Ishikawa (cell line): ENCODE data around the gene MTAP.
A peak's percentile ranks its signal among the peaks of the same experiment; 100 is the strongest.

ENCODE experiments used
- CEBPB ChIP-seq: IDR thresholded peaks from 2 replicates; pipeline ENCODE4 v1.6.1; 2012
- CREB1 ChIP-seq: IDR thresholded peaks from 2 replicates; pipeline ENCODE4 v1.6.1; 2012; ENCODE audit warnings: low read depth
- EGR1 ChIP-seq: IDR thresholded peaks from 2 replicates; pipeline ENCODE4 v1.6.1; 2012
- EP300 ChIP-seq: IDR thresholded peaks from 2 replicates; pipeline ENCODE4 v1.6.1; 2012; ENCODE audit warnings: borderline replicate concordance
- FOXM1 ChIP-seq: IDR thresholded peaks from 2 replicates; pipeline ENCODE4 v1.6.1; 2012; ENCODE audit warnings: low read depth, borderline replicate concordance
- NFIC ChIP-seq: IDR thresholded peaks from 2 replicates; pipeline ENCODE4 v1.6.1; 2012
- RAD21 ChIP-seq: IDR thresholded peaks from 2 replicates; pipeline ENCODE4 v1.6.1; 2012; ENCODE audit warnings: low read depth
- TAF1 ChIP-seq: IDR thresholded peaks from 2 replicates; pipeline ENCODE4 v1.6.1; 2012; ENCODE audit warnings: low read depth, mild to moderate bottlenecking
- TCF12 ChIP-seq: IDR thresholded peaks from 2 replicates; pipeline ENCODE4 v1.6.1; 2012; ENCODE audit warnings: low read depth
- TEAD4 ChIP-seq: IDR thresholded peaks from 2 replicates; pipeline ENCODE4 v1.6.1; 2012
- YY1 ChIP-seq: IDR thresholded peaks from 2 replicates; pipeline ENCODE4 v1.6.1; 2012; ENCODE audit warnings: low read depth
- ZBTB7A ChIP-seq: IDR thresholded peaks from 2 replicates; pipeline ENCODE4 v1.6.1; 2012; ENCODE audit warnings: low read depth
- TF ChIP-seq, protein P1 (sequence below): IDR thresholded peaks from 2 replicates; pipeline ENCODE4 v1.6.1; 2012
- TF ChIP-seq, protein P2 (sequence below): IDR thresholded peaks from 2 replicates; pipeline ENCODE4 v1.6.1; 2012
- TF ChIP-seq, protein P3 (sequence below): IDR thresholded peaks from 2 replicates; pipeline ENCODE4 v1.6.1; 2012; ENCODE audit warnings: low read depth, mild to moderate bottlenecking

MTAP gene

DNA sequence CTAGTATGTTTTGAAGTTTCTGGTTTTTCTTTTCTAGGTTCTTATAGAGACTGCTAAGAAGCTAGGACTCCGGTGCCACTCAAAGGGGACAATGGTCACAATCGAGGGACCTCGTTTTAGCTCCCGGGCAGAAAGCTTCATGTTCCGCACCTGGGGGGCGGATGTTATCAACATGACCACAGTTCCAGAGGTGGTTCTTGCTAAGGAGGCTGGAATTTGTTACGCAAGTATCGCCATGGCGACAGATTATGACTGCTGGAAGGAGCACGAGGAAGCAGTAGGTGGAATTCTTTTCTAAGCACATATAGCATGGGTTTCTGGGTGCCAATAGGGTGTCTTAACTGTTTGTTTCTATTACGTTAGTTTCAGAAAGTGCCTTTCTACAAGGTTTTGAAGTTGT, 52.2 kb downstream of the MTAP start:
- TF ChIP-seq FOXM1 (no peak), CEBPB (peak; percentile 82)

DNA sequence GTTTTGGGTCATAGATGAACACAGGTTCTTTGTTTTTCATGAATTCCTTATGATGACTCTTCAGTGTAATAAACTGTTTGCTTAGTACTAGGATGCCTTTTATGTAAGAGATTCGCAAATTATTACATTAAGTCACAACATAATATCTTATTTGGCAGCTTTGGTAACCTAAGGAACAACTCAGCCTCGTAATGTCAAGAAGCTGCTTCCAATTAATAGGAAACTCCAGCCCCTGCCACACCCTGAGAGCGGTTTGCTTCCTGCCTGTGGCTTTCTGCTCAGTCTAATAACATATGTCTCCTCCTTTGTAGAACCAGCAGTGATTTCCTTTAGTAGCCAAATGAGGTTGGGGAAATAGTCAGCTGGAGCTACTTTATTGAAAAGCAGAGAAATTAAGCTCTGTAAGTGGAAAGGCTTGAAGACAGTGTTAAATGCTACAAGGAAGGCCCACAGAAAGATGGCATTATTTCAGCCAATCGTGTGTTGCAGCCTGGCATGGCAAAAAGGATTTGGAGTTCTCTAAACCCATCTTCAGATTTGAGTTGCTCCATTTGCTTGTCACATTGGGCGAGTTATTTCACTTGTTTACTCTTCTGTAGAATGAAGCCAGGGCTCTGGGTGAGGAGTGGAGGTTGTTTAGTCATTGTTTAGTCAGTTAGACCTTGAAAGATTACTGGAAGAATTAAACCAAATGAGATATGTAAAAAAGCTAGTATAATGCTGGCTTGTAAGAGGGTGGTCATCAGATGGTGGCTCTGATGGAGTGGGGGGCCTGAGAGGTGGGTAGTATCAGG, 54.1 kb downstream of the MTAP start:
- TF ChIP-seq TEAD4, result no peak
- no peak for TF ChIP-seq NFIC
- TF ChIP-seq ZBTB7A, result no peak
- TF ChIP-seq, protein P1, sequence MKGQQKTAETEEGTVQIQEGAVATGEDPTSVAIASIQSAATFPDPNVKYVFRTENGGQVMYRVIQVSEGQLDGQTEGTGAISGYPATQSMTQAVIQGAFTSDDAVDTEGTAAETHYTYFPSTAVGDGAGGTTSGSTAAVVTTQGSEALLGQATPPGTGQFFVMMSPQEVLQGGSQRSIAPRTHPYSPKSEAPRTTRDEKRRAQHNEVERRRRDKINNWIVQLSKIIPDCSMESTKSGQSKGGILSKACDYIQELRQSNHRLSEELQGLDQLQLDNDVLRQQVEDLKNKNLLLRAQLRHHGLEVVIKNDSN, result no peak
- no peak for TF ChIP-seq RAD21
- no peak for TF ChIP-seq EP300
- no peak for TF ChIP-seq TCF12
- no peak for TF ChIP-seq EGR1
- no peak for TF ChIP-seq CEBPB
- TF ChIP-seq TAF1, result no peak
- TF ChIP-seq YY1, result no peak
- no peak for TF ChIP-seq FOXM1
- TF ChIP-seq, protein P2, sequence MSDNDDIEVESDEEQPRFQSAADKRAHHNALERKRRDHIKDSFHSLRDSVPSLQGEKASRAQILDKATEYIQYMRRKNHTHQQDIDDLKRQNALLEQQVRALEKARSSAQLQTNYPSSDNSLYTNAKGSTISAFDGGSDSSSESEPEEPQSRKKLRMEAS, result no peak
- TF ChIP-seq CREB1, result no peak
- TF ChIP-seq, protein P3, sequence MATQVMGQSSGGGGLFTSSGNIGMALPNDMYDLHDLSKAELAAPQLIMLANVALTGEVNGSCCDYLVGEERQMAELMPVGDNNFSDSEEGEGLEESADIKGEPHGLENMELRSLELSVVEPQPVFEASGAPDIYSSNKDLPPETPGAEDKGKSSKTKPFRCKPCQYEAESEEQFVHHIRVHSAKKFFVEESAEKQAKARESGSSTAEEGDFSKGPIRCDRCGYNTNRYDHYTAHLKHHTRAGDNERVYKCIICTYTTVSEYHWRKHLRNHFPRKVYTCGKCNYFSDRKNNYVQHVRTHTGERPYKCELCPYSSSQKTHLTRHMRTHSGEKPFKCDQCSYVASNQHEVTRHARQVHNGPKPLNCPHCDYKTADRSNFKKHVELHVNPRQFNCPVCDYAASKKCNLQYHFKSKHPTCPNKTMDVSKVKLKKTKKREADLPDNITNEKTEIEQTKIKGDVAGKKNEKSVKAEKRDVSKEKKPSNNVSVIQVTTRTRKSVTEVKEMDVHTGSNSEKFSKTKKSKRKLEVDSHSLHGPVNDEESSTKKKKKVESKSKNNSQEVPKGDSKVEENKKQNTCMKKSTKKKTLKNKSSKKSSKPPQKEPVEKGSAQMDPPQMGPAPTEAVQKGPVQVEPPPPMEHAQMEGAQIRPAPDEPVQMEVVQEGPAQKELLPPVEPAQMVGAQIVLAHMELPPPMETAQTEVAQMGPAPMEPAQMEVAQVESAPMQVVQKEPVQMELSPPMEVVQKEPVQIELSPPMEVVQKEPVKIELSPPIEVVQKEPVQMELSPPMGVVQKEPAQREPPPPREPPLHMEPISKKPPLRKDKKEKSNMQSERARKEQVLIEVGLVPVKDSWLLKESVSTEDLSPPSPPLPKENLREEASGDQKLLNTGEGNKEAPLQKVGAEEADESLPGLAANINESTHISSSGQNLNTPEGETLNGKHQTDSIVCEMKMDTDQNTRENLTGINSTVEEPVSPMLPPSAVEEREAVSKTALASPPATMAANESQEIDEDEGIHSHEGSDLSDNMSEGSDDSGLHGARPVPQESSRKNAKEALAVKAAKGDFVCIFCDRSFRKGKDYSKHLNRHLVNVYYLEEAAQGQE, result no peak

DNA sequence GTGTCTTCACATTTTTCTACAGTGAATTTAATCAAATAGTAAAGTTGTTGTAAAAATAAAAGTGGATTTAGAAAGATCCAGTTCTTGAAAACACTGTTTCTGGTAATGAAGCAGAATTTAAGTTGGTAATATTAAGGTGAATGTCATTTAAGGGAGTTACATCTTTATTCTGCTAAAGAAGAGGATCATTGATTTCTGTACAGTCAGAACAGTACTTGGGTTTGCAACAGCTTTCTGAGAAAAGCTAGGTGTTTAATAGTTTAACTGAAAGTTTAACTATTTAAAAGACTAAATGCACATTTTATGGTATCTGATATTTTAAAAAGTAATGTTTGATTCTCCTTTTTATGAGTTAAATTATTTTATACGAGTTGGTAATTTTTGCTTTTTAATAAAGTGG, 60.4 kb downstream of the MTAP start:
- no peak for TF ChIP-seq NFIC
- TF ChIP-seq TEAD4, result no peak
- TF ChIP-seq CREB1, result no peak

DNA sequence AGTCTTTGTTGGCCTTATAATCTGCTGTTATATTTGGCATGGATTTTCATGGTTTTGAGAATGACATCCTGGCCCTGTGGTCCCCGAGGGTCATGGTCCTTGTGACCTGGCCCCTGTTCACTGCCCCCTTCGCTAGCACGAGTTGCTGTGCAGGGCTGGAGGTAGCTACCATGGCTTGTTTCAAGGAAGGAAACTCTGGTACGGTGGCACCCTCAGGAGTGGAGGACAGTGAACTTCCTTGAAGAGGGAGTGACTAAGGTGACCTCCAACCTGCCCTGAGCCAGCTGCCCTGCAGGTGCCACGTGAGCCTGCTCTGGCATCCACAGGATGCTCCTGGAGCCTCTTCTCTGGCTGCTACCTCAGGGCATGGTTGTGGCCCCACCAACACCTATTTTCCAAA, 62.1 kb downstream of the MTAP start:
- TF ChIP-seq ZBTB7A (no peak), CEBPB (no peak), TEAD4 (no peak), RAD21 (no peak), EGR1 (no peak), CREB1 (no peak), FOXM1 (no peak), YY1 (no peak), TAF1 (no peak), EP300 (no peak), NFIC (no peak), TCF12 (no peak)
- TF ChIP-seq, protein P3, result no peak
- TF ChIP-seq, protein P1, result no peak
- TF ChIP-seq, protein P2, result no peak

DNA sequence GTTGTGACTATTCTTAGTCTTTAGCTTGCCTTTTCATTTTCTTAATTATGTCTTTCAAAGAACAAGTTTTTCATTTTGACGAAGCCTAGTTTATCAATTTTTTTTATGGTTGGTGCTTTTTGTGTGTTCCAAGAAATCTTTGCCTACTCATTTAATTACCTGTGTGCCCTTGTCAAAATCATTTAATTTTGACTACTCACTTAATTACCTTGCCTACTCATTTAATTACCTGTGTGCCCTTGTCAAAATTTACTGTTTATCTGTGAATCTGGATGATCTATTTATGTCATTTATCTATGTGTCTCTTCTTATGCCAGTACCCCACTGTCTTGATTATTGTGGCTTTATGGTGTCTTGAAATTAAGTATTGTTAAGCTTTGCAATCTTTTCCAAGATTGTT, 63.9 kb downstream of the MTAP start:
- TF ChIP-seq CREB1 (no peak), NFIC (no peak), TAF1 (no peak), ZBTB7A (no peak)
- TF ChIP-seq, protein P2, result no peak

DNA sequence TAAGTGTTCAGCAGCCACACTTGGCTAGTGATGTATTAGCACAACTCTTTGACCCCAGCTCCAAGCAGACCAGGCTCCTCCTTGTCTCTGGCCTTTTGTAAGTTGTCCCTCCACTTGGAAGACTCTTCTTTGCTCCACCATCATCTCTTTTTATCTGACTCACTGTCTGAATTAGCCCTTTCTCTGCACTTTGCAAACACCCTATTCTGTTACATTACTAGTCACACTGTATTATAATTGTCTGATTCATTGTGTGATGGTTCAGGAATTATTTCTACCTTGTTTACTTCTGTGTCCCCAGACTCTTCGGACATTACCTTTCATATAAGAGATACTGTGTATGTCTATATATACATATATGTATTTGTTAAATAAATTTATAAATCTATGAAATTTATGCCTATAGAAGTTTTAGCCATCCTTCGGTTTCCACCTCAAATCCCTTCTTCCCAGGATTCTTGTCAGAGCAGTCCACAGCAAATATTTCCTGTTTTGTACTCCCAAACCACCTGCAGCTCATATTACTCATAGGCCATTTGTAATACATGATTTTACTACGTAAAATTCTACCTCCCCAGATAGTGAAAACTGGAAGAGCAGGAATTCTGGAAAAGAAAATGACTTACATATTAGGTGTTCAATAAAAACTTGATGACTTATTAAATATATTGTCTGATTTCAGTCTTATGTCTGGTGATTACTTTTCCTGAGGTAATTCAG, 69.0 kb downstream of the MTAP start:
- TF ChIP-seq TEAD4 (no peak), CREB1 (no peak), NFIC (no peak), CEBPB (no peak), RAD21 (no peak), EGR1 (no peak), ZBTB7A (no peak), FOXM1 (no peak), TAF1 (no peak), EP300 (no peak), TCF12 (no peak), YY1 (no peak)
- TF ChIP-seq, protein P3, result no peak
- TF ChIP-seq, protein P1, result no peak
- TF ChIP-seq, protein P2, result no peak
